ENCODE measurements around the gene FTL.

FTL gene

GRCh38 chr19:48933382-48933932, 31.7 kb upstream of the FTL start, which contains the start of gene DHDH:
DHDH (plus strand) TSS chr19:48933699; CDS start chr19:48933722, 23 bp downstream.
- no peaks in the 10 kb centered on the region for H3K9me3 Mint-ChIP-seq (ENCODE audit: low read depth)
- H3K27ac Mint-ChIP-seq: peak within 1 kb of the TSS; percentile 7
- H3K27me3 Mint-ChIP-seq: no peaks in the 10 kb centered on the region
- peak within 1 kb of the TSS; percentile 87 for H3K4me3 Mint-ChIP-seq
- peaks cover 13% of the 10 kb centered on the region for H3K4me1 Mint-ChIP-seq (ENCODE audit: low read depth)
- no peaks in the 10 kb centered on the region for H3K36me3 Mint-ChIP-seq

GRCh38 chr19:48934837-48935236, 30.3 kb upstream of the FTL start:
- H3K4me1 Mint-ChIP-seq (ENCODE audit: low read depth): peaks cover 13% of the 10 kb centered on the region
- H3K9me3 Mint-ChIP-seq (ENCODE audit: low read depth): no peaks in the 10 kb centered on the region
- no peaks in the 10 kb centered on the region for H3K27me3 Mint-ChIP-seq
- peaks cover 3% of the 10 kb centered on the region for H3K36me3 Mint-ChIP-seq
- no peak overlapping the region for H3K4me3 Mint-ChIP-seq
- H3K27ac Mint-ChIP-seq: no peak overlapping the region

GRCh38 chr19:48935864-48936263, 29.2 kb upstream of the FTL start:
- no peak overlapping the region for H3K27ac Mint-ChIP-seq
- H3K27me3 Mint-ChIP-seq: no peaks in the 10 kb centered on the region
- no peaks in the 10 kb centered on the region for H3K9me3 Mint-ChIP-seq (ENCODE audit: low read depth)
- no peak overlapping the region for H3K4me3 Mint-ChIP-seq
- H3K4me1 Mint-ChIP-seq (ENCODE audit: low read depth): peaks cover 13% of the 10 kb centered on the region
- peaks cover 4% of the 10 kb centered on the region for H3K36me3 Mint-ChIP-seq

GRCh38 chr19:48938256-48938655, 26.9 kb upstream of the FTL start:
- H3K4me3 Mint-ChIP-seq: no peak overlapping the region
- no peaks in the 10 kb centered on the region for H3K27me3 Mint-ChIP-seq
- no peak overlapping the region for H3K27ac Mint-ChIP-seq
- H3K9me3 Mint-ChIP-seq (ENCODE audit: low read depth): no peaks in the 10 kb centered on the region
- peaks cover 11% of the 10 kb centered on the region for H3K4me1 Mint-ChIP-seq (ENCODE audit: low read depth)
- peaks cover 10% of the 10 kb centered on the region for H3K36me3 Mint-ChIP-seq

- peaks cover 10% of the 10 kb centered on the region for H3K36me3 Mint-ChIP-seq
- H3K9me3 Mint-ChIP-seq (ENCODE audit: low read depth): no peaks in the 10 kb centered on the region
- no peaks in the 10 kb centered on the region for H3K27me3 Mint-ChIP-seq
- no peaks in the 10 kb centered on the region for H3K4me1 Mint-ChIP-seq (ENCODE audit: low read depth)
- no peak overlapping the region for H3K27ac Mint-ChIP-seq
- H3K4me3 Mint-ChIP-seq: no peak overlapping the region
Observed at GRCh38 chr19:48940902-48941301, 24.2 kb upstream of the FTL start.

GRCh38 chr19:48943081-48943480, 22.0 kb upstream of the FTL start:
- no peak overlapping the region for H3K27ac Mint-ChIP-seq
- peaks cover 10% of the 10 kb centered on the region for H3K36me3 Mint-ChIP-seq
- H3K9me3 Mint-ChIP-seq (ENCODE audit: low read depth): no peaks in the 10 kb centered on the region
- no peak overlapping the region for H3K4me3 Mint-ChIP-seq
- H3K27me3 Mint-ChIP-seq: no peaks in the 10 kb centered on the region
- no peaks in the 10 kb centered on the region for H3K4me1 Mint-ChIP-seq (ENCODE audit: low read depth)

- Mint-ChIP-seq H3K27ac (no peak overlapping the region), H3K4me3 (no peak overlapping the region), H3K36me3 (peaks cover 7% of the 10 kb centered on the region), H3K9me3 (ENCODE audit: low read depth) (no peaks in the 10 kb centered on the region), H3K27me3 (no peaks in the 10 kb centered on the region), H3K4me1 (ENCODE audit: low read depth) (no peaks in the 10 kb centered on the region)
Observed at GRCh38 chr19:48945415-48945814, 19.7 kb upstream of the FTL start.

- no peaks in the 10 kb centered on the region for H3K27me3 Mint-ChIP-seq
- H3K27ac Mint-ChIP-seq: no peak overlapping the region
- peaks cover 6% of the 10 kb centered on the region for H3K36me3 Mint-ChIP-seq
- H3K4me3 Mint-ChIP-seq: no peak overlapping the region
- H3K9me3 Mint-ChIP-seq (ENCODE audit: low read depth): no peaks in the 10 kb centered on the region
- no peaks in the 10 kb centered on the region for H3K4me1 Mint-ChIP-seq (ENCODE audit: low read depth)
Observed at GRCh38 chr19:48945817-48946216, 19.3 kb upstream of the FTL start.

GRCh38 chr19:48946463-48947257, 18.4 kb upstream of the FTL start:
- Mint-ChIP-seq H3K36me3 (no peaks in the 10 kb centered on the region), H3K27ac (no peak overlapping the region), H3K4me1 (ENCODE audit: low read depth) (no peaks in the 10 kb centered on the region), H3K4me3 (no peak overlapping the region), H3K9me3 (ENCODE audit: low read depth) (no peaks in the 10 kb centered on the region), H3K27me3 (no peaks in the 10 kb centered on the region)

- Mint-ChIP-seq H3K9me3 (ENCODE audit: low read depth) (no peaks in the 10 kb centered on the region), H3K36me3 (no peaks in the 10 kb centered on the region), H3K4me3 (no peak overlapping the region), H3K4me1 (ENCODE audit: low read depth) (no peaks in the 10 kb centered on the region), H3K27ac (no peak overlapping the region), H3K27me3 (no peaks in the 10 kb centered on the region)
Observed at GRCh38 chr19:48947258-48947542, 17.9 kb upstream of the FTL start.

- H3K36me3 Mint-ChIP-seq: no peaks in the 10 kb centered on the region
- no peaks in the 10 kb centered on the region for H3K9me3 Mint-ChIP-seq (ENCODE audit: low read depth)
- H3K4me1 Mint-ChIP-seq (ENCODE audit: low read depth): peaks cover 3% of the 10 kb centered on the region
- no peaks in the 10 kb centered on the region for H3K27me3 Mint-ChIP-seq
- H3K27ac Mint-ChIP-seq: no peak overlapping the region
- H3K4me3 Mint-ChIP-seq: no peak overlapping the region
Observed at GRCh38 chr19:48950159-48950558, 14.9 kb upstream of the FTL start.

GRCh38 chr19:48950830-48951519, 14.1 kb upstream of the FTL start:
- Mint-ChIP-seq H3K27ac (no peak overlapping the region), H3K4me1 (ENCODE audit: low read depth) (peaks cover 10% of the 10 kb centered on the region), H3K27me3 (no peaks in the 10 kb centered on the region), H3K4me3 (no peak overlapping the region), H3K36me3 (no peaks in the 10 kb centered on the region), H3K9me3 (ENCODE audit: low read depth) (no peaks in the 10 kb centered on the region)

GRCh38 chr19:48953141-48953540, 12.0 kb upstream of the FTL start:
- peak overlapping the region; percentile 5 for H3K4me3 Mint-ChIP-seq
- no peaks in the 10 kb centered on the region for H3K27me3 Mint-ChIP-seq
- H3K27ac Mint-ChIP-seq: no peak overlapping the region
- peaks cover 24% of the 10 kb centered on the region for H3K4me1 Mint-ChIP-seq (ENCODE audit: low read depth)
- peaks cover 3% of the 10 kb centered on the region for H3K36me3 Mint-ChIP-seq
- H3K9me3 Mint-ChIP-seq (ENCODE audit: low read depth): no peaks in the 10 kb centered on the region

GRCh38 chr19:48953990-48954594, 11.0 kb upstream of the FTL start:
- H3K27ac Mint-ChIP-seq: peak overlapping the region; percentile 92
- peaks cover 3% of the 10 kb centered on the region for H3K36me3 Mint-ChIP-seq
- no peaks in the 10 kb centered on the region for H3K27me3 Mint-ChIP-seq
- peaks cover 26% of the 10 kb centered on the region for H3K4me1 Mint-ChIP-seq (ENCODE audit: low read depth)
- peak overlapping the region; percentile 87 for H3K4me3 Mint-ChIP-seq
- no peaks in the 10 kb centered on the region for H3K9me3 Mint-ChIP-seq (ENCODE audit: low read depth)

GRCh38 chr19:48954595-48955307, 10.4 kb upstream of the FTL start, which contains the start of gene BAX:
BAX (plus strand) TSS chr19:48954875; CDS start chr19:48954929, 54 bp downstream.
- Mint-ChIP-seq H3K27ac (peak within 1 kb of the TSS; percentile 92), H3K4me1 (ENCODE audit: low read depth) (peaks cover 26% of the 10 kb centered on the region), H3K36me3 (peaks cover 3% of the 10 kb centered on the region), H3K27me3 (no peaks in the 10 kb centered on the region), H3K4me3 (peak within 1 kb of the TSS; percentile 90), H3K9me3 (ENCODE audit: low read depth) (no peaks in the 10 kb centered on the region)

All from activated naive CD8-positive, alpha-beta T cell (primary cell).